Raji (cell line): Measurements from ENCODE around the gene PHYH.

ENCODE experiments used
- POLR2A ChIP-seq: IDR thresholded peaks from 2 replicates; pipeline ENCODE4 v1.6.1; 2011; ENCODE audit warnings: low read depth, low read length, control low read depth; ENCODE audit not compliant: insufficient read depth

Gene PHYH

GRCh38 chr10:13298748-13299436 is 972 bp downstream of the PHYH start:
- no peak for TF ChIP-seq POLR2A

DNA sequence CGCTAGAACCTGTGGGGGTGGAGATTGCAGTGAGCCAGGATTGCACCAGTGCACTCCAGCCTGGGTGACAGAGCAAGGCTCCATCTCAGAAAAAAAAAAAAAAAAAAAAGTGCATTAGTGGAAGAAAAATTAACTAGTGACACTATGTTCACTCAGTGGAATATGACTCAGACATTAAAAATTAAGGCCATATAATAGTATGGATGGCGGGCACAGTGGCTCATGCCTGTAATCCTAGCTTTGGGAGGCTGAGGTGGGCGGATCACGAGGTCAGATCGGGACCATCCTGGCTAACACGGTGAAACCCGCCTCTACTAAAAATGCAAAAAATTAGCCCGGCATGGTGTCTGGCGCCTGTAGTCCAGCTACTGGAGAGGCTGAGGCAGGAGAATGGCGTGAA is 3.4 kb downstream of the PHYH start:
- no peak for TF ChIP-seq POLR2A

GRCh38 chr10:13294784-13295183 is 5.1 kb downstream of the PHYH start:
- no peak for TF ChIP-seq POLR2A

GRCh38 chr10:13291821-13292773 is 7.8 kb downstream of the PHYH start:
- TF ChIP-seq POLR2A, result no peak

- TF ChIP-seq POLR2A, result no peak
These were observed 8.8 kb downstream of the PHYH start for GRCh38 chr10:13291061-13291460.

- no peak for TF ChIP-seq POLR2A
These were observed 15.8 kb downstream of the PHYH start for GRCh38 chr10:13284050-13284449.

DNA sequence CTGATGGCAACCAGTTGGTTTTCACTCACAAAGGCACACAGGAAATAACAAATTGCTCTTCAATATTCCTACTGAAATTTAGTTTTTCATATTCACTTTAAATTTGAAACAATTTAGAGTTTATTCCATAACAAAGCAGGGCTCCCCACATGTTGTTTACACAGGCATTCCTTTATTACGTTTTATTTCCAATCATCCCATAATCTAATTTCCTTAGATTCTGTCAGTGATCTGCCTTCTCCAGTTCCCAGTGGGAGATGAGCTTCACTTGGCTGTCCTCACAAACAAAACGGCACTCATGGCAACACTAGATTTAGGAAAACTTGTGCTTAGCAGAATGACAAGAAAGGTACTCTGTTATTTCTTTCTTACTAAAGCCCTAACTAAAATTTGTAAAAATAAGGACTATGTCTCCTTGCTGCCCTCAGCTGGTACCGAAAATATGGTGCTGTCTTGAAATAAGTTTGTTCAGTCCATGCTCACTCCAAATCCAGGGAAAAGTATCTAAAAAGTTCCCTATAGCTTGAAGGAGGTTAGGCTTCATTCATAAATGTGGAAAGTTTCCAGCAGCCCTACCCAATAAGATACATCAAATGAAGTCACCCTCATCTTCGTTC is 23.0 kb downstream of the PHYH start:
- no peak for TF ChIP-seq POLR2A

- TF ChIP-seq POLR2A, result no peak
These were observed 27.7 kb downstream of the PHYH start for GRCh38 chr10:13272164-13272571.

DNA sequence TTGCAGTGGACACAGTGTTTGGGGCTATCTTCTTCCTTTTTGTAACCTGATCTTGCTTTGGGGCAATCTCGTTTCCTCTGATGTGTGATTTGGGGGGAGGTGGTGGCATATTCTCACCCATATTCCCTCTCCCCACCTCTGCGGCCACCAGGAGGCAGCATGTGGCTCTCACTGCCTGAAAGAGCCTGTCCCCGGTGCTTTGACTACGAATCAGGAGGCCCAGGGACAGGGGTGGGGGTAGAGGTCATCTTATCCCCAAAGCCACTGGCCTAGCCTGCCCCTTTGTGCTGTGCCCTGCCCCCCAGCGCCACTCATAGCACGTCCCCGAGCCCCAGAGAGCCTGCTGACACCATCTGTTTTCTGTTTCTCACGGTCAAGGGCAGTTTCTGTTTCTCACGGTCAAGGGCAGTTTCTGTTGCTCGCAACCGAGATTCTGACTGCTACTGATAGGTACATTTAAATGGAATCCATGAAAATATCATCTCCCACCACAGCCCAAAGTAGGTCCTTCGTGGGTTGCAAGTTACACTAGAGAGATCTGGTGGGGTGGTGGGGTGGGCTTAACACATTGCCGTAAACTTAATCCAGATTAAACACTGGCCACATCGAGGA is 28.2 kb downstream of the PHYH start:
- no peak for TF ChIP-seq POLR2A

- TF ChIP-seq POLR2A, result no peak
These were observed 28.9 kb downstream of the PHYH start for GRCh38 chr10:13270877-13271551.

DNA sequence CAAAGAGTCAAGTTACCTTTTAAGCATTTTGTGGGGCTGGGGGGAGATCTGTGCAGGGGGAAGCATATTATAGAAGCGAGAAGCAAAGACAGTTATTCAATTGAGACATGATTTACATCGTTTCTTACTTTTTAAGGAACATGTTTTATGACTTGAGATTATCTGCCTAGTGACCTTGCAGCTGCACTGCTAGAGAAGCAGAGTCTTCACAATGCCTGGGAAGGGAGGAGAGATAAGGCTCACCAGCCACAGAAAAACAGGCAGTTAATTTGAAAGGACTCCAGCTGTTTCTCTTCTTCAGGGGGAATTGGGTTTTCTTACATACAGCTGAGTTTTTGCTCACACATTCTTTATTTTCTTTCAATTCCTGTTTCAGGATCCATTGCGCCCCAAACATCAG is 31.0 kb downstream of the PHYH start:
- no peak for TF ChIP-seq POLR2A

DNA sequence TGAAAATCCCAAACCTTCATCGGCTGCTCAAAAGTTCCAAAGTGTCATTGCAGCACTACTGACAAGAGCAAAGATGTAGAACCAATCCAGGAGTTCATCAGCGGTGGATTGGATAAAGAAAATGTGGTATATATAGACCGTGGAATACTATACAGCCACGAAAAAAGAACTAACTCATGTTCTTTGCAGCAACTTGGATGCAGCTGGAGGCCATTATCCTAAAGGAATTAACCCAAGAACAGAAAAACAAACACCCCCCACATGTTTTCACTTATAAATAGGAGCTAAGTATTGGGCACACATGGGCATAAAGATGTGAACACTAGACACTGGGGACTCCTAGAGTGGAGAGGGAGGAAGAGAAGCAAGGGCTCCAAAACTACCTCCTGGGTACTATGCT is 31.6 kb downstream of the PHYH start:
- no peak for TF ChIP-seq POLR2A

DNA sequence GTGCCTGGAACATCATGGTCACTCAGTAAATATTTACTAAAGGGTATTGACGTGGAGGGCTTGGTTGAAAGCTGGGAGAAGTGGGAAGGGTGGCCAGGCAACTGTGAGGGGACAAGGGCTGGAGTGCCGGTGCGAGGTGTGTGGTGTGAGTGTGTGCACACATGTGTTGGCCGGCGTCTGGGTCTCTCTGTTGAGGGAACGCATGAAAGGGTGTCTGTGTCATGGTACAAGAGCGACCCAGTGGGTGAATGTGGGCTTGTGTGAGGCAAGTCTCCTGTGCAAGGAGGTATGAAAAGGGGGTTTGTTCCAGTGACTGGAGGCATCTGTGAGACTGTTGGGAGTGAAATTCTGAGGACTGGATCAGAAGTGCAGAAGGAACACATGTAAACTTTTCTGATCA is 36.3 kb downstream of the PHYH start:
- TF ChIP-seq POLR2A, result no peak

GRCh38 chr10:13262433-13262832 is 37.4 kb downstream of the PHYH start:
- no peak for TF ChIP-seq POLR2A

GRCh38 chr10:13257621-13258140 is 42.2 kb downstream of the PHYH start:
- no peak for TF ChIP-seq POLR2A
